ENCODE measurements around the gene LITAF.
A peak's percentile ranks its signal among the peaks of the same experiment; 100 is the strongest.

LITAF gene

DNA sequence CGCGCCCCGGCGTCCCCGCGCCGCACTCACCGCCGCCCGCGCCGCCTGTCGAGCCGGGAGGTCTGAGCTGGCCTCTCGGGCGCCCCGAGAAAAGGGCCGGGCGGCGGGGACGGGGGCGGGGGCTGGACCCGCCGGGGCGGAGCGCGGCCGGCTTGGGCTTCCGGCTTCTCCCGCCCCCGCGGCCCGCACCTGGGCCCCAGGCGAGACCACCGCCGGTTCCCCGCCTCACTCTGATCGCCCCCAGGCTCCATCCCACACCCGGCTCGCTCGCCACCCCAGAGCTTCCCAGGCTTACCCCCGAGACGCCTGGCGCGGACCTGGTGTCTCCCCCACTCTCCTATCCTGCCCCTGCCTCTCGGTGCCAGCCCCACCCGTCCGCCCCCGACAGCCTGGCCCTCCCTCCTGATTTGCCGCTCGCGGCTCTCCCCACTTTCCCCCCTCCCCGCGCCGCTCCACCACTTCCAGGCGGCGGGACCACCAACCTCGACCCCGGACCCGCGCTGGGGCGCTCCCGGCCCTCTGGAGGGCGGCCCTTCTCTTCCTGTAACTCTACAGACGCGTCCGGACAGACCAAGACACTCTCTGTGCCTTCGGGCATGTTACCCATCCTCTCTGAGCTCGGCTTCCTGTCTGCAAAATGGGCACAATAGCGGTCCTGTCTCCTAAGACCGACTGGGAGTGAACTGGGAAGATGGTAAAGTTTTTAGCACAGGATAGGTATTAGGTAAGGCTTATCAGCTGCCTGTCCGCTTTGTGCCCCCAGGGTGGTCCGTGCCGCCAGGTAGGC lies at the start of gene LITAF:
Gene LITAF, minus strand, starts transcription at position 64 of the 787 bp plus-strand sequence. CDS start 30,189 bp downstream, outside the sequence.
- DNase-seq (peak; percentile 65), ATAC-seq (ENCODE audit: insufficient read depth, low read depth) (peak; percentile 84)
- H3K27ac ChIP-seq (ENCODE audit: low read length): no peak within 1 kb of the TSS; the same call in 1 of the 2 replicates
- no peaks in the 10 kb centered on the region for H3K36me3 ChIP-seq (ENCODE audit: insufficient read depth, low read length)
- H4K20me1 ChIP-seq (ENCODE audit: insufficient read depth, low read length): no peaks in the 10 kb centered on the region; the same call in 1 of the 2 replicates
- H3K4me3 ChIP-seq (ENCODE audit: low read depth in 1 of 2, low read length in 2 of 2): peak within 1 kb of the TSS; percentile 22 to 61; a peak in 3 of 4 replicates
- H3K4me1 ChIP-seq (ENCODE audit: insufficient read depth, low read length): peaks cover 31% of the 10 kb centered on the region
- peak; percentile 83 for TF ChIP-seq EZH2 (IDR thresholded peaks at IDR 0.05; ENCODE audit: borderline replicate concordance, low read depth, low read length, severe bottlenecking)
- TF ChIP-seq, protein P1, sequence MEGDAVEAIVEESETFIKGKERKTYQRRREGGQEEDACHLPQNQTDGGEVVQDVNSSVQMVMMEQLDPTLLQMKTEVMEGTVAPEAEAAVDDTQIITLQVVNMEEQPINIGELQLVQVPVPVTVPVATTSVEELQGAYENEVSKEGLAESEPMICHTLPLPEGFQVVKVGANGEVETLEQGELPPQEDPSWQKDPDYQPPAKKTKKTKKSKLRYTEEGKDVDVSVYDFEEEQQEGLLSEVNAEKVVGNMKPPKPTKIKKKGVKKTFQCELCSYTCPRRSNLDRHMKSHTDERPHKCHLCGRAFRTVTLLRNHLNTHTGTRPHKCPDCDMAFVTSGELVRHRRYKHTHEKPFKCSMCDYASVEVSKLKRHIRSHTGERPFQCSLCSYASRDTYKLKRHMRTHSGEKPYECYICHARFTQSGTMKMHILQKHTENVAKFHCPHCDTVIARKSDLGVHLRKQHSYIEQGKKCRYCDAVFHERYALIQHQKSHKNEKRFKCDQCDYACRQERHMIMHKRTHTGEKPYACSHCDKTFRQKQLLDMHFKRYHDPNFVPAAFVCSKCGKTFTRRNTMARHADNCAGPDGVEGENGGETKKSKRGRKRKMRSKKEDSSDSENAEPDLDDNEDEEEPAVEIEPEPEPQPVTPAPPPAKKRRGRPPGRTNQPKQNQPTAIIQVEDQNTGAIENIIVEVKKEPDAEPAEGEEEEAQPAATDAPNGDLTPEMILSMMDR (IDR thresholded peaks at IDR 0.05; ENCODE audit: borderline replicate concordance, extremely low read depth, low read length, poor library complexity, severe bottlenecking): peak; percentile 32
- H3K9me3 ChIP-seq (ENCODE audit: insufficient read depth, low read length, severe bottlenecking): no peaks in the 10 kb centered on the region
- peaks cover 30% of the 10 kb centered on the region for H3K27me3 ChIP-seq (ENCODE audit: insufficient read depth, low read length, poor library complexity)
- peak within 1 kb of the TSS; percentile 61 for H2AFZ ChIP-seq (ENCODE audit: low read depth, low read length)
- peak within 1 kb of the TSS; percentile 59 for H3K9ac ChIP-seq (ENCODE audit: low read depth, low read length)
- H3K79me2 ChIP-seq (ENCODE audit: insufficient read depth, low read length): no peaks in the 10 kb centered on the region
- H3K4me2 ChIP-seq (ENCODE audit: insufficient read depth, low read length): peak within 1 kb of the TSS; percentile 73

- DNase-seq (no peak), ATAC-seq (ENCODE audit: insufficient read depth, low read depth) (no peak)
- Histone ChIP-seq H3K36me3 (ENCODE audit: insufficient read depth, low read length) (no peaks in the 10 kb centered on the region), H3K4me2 (ENCODE audit: insufficient read depth, low read length) (no peak overlapping the region), H4K20me1 (ENCODE audit: insufficient read depth, low read length) (no peaks in the 10 kb centered on the region), H3K4me3 (ENCODE audit: low read depth in 1 of 2, low read length in 2 of 2) (no peak overlapping the region), H3K79me2 (ENCODE audit: insufficient read depth, low read length) (no peaks in the 10 kb centered on the region), H2AFZ (ENCODE audit: low read depth, low read length) (no peak overlapping the region), H3K4me1 (ENCODE audit: insufficient read depth, low read length) (peaks cover 7% of the 10 kb centered on the region), H3K27ac (ENCODE audit: low read length) (no peak overlapping the region), H3K9me3 (ENCODE audit: insufficient read depth, low read length, severe bottlenecking) (no peaks in the 10 kb centered on the region), H3K27me3 (ENCODE audit: insufficient read depth, low read length, poor library complexity) (no peaks in the 10 kb centered on the region), H3K9ac (ENCODE audit: low read depth, low read length) (no peak overlapping the region)
- TF ChIP-seq, protein P1 (IDR thresholded peaks at IDR 0.05; ENCODE audit: borderline replicate concordance, extremely low read depth, low read length, poor library complexity, severe bottlenecking): no peak
- TF ChIP-seq EZH2 (IDR thresholded peaks at IDR 0.05; ENCODE audit: borderline replicate concordance, low read depth, low read length, severe bottlenecking): no peak
These were observed 49.5 kb upstream of the LITAF start for GRCh38 chr16:11636172-11636721.

- Histone ChIP-seq H3K9ac (ENCODE audit: low read depth, low read length) (no peak overlapping the region), H3K4me3 (ENCODE audit: low read depth in 1 of 2, low read length in 2 of 2) (no peak overlapping the region), H3K4me2 (ENCODE audit: insufficient read depth, low read length) (no peak overlapping the region), H3K27ac (ENCODE audit: low read length) (no peak overlapping the region), H3K36me3 (ENCODE audit: insufficient read depth, low read length) (no peaks in the 10 kb centered on the region), H3K9me3 (ENCODE audit: insufficient read depth, low read length, severe bottlenecking) (no peaks in the 10 kb centered on the region), H3K79me2 (ENCODE audit: insufficient read depth, low read length) (no peaks in the 10 kb centered on the region), H3K4me1 (ENCODE audit: insufficient read depth, low read length) (peaks cover 12% of the 10 kb centered on the region), H3K27me3 (ENCODE audit: insufficient read depth, low read length, poor library complexity) (no peaks in the 10 kb centered on the region), H2AFZ (ENCODE audit: low read depth, low read length) (no peak overlapping the region), H4K20me1 (ENCODE audit: insufficient read depth, low read length) (no peaks in the 10 kb centered on the region)
- TF ChIP-seq, protein P1 (IDR thresholded peaks at IDR 0.05; ENCODE audit: borderline replicate concordance, extremely low read depth, low read length, poor library complexity, severe bottlenecking): no peak
- ATAC-seq (ENCODE audit: insufficient read depth, low read depth): no peak
- no peak for DNase-seq
These were observed 49.0 kb upstream of the LITAF start for GRCh38 chr16:11635679-11636171.

Measured in DND-41 (cell line).